ENCODE measurements around the gene TTC7B.

DNA sequence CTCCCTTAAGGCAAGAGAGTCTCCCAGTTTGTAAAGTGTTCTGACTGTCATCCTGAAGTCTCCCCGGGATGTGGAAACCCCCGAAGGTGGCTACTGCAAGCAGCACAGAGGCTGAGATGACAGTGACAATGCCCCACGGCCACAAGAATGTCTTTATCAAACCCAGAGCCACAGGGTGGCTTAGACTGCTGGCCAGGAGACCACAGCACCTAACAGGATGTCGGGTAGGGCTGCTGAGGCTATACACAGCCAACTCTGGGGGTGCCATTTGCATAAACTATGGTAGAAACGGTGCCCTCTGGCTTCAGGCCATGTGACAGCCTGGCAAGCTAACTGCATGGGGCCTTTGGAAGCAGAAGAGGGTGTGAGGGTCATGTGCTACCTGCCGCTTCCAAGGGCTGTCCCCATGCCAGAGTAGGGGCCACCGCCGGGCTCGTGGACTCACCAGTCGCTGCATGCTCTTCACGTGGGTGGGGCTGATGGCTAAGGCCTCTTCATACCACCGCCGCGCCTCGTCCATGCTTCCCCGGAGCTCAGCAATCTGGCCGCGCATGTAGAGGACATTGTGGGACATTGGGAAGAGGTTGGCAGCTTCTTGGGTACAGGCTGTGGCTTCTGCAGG is 238.5 kb downstream of the TTC7B start:
- TF ChIP-seq POLR2AphosphoS5 (IDR thresholded peaks at IDR 0.05) (no peak), POLR2A (IDR thresholded peaks at IDR 0.05) (no peak)
